DMS79 treated with DMSO at 0.1 percent for 48 hours (cell line): ENCODE data around the gene RABGEF1.
"Not testable (repeated sequence)": the region's sequence is repeated elsewhere in the genome, so short reads cannot be mapped to it uniquely, and the experiment has no call there.

Experiments used
- DNase-seq: peaks from one replicate; lab custom pipeline; 2025; lab: John Stamatoyannopoulos, UW

The RABGEF1 gene

DNA sequence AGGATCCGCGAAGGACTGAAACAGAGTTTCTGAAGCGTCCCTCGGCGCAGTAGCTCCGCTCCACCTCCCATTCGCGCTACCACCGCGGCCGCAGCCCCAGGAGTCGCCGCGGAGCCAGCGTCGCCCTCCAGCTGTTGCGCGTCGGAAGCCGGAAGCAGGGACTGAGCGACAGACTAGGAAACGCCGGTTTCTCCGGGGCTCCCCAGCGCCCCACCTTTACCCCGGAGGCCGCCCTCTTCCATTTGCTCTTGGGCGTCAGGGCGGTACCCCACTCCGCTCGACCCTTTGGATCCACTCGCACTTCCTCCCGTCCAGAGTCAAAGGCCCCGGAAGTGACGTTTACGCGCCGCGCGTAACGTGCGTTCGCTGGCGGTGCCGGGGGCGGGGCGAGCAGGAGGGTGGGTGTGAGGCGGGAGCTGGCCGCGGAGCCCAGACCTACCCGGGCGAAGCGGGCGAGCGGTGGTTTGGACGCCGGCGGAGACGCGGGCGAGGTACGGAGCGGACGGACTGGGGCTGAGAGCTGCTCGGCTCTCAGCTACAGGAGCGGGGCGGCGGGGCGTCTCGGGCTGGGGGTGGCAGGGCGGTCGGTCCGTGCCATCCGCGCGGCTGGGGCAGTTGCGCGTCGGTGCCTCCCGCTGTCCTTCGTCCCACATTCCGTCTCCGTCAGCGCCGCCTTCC, at the start of gene RABGEF1:
Gene RABGEF1, plus strand, starts transcription at position 432 of the 678 bp plus-strand sequence. CDS start 31,167 bp downstream, outside the sequence.
- peak; percentile 89 for DNase-seq

GRCh38 chr7:66693331-66693730, 47.2 kb upstream of the RABGEF1 start:
- DNase-seq = no peak

DNA sequence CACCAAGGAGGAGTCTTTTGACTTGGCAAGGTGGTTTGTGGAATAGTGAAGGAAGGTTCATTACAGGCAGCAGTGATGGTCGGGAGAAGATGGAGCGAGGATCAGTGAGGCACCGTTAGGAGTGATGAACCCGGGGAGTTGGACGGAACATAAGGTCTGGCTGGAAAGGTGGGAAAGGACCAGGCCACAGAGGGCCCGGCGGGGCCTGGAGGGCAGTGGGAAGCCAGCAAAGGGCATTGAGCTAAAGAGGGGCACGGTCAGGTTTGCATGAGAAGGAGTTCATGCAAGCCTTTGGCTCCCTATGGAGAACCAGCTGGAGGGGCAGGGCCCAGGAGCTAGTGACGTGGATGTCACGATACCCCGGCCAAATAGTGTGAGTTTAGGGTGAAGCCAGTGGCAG, 46.2 kb upstream of the RABGEF1 start:
- no peak for DNase-seq

DNA sequence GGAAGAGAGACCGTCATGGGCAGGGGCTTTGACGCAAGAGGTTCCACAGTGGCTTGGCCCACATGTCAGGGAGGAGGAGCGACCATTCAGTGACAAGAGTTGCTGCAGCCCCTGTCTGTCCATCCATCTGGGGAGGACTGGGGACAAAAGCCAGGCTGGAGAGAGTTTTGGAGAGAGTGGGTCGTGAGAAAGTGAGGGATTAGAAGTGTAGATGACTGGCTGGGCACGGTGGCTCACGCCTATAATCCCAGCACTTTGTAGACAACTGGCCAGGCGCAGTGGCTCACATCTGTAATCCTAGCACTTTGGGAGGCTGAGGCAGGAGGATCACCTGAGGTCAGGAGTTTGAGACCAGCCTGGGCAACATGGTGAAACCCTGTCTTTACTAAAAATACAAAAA, 45.1 kb upstream of the RABGEF1 start:
- DNase-seq = not testable (repeated sequence)

DNA sequence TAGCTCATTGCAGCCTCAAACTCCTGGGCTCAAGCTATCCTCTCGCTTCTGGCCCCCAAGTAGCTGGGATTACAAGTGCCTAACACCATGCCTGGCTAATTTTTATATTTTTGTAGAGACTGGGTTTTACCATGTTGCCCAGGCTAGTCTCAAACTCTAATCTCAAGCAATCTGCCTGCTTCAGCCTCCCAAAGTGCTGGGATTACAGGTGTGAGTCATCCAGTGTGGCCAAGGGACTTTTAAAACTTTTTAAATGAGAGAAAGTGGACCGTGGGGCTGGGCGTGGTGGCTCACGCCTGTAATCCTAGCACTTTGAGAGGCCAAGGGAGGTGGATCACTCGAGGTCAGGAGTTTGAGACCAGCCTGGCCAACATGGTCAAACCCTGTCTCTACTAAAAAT, 44.4 kb upstream of the RABGEF1 start:
- DNase-seq = not testable (repeated sequence)

DNA sequence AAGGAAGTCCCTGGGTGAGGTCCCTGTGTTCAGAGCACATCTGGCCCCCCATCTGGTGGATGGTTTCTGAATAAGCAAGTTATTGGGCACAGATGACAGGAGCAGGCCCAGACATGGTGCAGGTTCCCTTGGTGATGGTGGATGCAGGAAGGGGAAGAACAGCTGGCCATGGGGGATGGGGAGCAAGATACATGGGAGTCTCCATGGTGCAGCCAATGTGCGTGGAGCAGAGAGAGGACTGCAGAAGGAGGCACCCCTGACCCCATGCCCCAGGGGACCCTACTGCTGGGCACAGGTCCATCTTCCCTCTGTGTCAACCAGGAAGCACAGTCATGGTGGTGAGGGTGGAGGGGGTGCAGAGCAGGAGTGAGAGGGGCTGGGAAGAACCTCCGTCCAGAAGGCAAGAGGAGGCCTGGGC, 43.8 kb upstream of the RABGEF1 start:
- DNase-seq = no peak

DNA sequence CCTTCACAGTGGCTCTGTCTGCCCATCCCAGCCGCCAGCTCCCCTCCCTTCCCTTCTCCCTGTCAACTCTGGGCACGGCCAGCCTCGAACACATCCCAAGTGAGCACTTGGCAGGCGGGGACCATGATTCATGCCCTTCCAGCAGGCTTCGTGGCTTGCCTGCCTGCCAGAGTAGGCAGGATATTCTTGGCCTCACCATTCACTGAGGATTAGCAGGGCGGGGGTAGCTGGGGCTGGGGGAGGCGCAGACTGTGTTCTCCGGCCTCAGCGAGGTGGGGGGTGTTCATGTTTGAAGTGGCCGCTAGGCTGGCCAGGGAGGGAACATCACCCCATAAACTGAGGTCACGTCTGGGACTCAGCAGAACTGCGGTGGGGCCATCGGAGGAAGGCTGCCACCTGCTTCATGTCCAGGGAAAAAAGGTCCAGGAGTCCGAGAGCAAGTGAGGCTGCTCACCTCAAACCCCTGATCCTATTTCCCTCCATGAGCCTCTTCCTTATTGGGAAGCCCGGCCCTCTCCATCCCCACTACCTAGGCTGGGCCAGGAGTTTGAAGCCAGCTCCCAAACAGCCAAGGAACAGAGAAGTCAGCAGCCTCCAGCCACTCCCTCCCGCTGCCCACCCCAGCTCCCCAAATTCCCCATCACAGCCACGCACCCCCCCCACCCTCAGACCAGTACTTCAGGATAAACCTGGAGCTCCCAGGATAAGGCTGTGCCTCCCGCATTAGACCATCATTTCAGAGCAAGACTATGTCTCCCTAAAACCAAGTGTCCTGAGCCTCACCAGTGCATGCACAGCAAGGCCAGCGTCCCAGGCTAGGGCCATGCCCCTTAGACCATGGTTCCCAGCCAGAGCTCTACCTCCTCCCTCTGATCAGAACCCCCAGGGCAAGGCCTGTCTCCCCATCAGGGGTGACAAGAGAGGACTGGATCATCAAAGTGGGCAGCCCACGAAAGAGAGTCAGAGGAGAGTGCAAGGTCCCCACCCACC, 42.8 kb upstream of the RABGEF1 start:
- DNase-seq = no peak

DNA sequence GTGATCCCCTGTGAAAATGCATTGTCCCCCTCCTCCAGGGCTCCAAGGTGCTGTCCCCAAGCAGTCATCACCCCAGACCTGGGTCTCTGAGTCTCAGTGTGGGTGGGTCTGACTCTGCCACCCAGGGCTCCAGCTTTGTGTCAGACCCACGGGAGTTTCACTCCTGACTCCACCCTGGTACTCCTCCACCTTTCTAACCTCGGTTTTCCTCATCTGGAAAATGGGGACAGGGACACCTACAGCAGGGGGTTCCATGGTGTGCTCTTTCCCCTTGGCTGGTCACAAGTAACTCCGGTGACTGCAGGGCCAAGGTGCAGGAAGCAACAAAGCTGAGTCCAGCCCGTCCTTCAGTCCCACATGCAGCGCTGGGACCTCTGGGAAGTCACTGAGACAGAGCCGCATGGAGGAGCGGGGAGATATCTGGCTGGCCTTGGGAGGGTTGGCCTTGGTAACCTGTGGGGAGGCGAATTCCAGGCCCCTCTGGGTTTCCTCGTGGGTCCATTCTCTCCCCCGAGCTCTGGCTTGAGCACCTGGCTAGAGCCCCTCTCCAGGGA, 41.8 kb upstream of the RABGEF1 start:
- DNase-seq = no peak

DNA sequence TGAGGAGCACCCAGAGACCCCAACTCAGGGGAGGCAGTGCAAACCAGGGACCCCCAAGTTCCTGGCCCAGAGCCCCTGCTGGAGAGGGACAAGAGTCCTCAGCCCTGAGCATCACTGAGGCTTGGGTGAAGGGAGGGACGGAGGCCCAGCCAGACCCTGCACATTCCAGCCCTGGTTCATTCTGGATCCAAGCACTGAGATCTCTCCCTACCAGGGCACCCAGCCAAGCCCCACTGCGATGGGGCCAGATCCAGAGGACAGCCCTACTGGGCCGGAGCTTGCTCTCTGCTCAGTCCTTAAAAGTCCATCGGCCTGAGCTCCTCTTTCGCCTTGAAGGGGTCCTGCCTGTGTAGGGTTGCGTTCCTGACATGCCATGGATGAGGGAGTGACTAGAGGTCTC, 40.5 kb upstream of the RABGEF1 start:
- DNase-seq = no peak

DNA sequence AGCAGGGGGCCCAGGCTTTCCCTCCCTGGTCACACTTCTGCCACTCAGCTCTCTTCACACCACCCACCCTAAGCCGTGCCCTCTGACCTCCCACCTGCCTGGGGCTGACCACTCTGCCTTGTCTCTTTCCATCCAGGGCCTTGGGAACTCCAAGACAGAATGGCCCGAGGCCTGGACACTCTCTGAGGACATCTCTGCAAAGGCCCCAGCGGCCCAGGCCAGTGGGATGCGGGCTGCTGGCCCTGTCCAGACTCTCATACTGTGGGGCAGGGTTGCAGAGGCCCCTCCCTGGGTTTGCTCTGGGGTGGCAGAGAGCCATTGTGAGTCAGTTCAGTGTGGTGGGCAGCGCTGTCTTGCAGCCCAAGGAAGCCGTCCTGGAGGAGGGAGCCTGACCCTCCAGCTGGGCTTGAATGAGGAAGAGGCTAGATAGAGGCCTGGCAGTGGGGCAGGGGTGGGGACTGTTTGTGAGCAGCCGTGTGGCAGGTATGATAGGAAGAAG, 39.9 kb upstream of the RABGEF1 start:
- no peak for DNase-seq

DNA sequence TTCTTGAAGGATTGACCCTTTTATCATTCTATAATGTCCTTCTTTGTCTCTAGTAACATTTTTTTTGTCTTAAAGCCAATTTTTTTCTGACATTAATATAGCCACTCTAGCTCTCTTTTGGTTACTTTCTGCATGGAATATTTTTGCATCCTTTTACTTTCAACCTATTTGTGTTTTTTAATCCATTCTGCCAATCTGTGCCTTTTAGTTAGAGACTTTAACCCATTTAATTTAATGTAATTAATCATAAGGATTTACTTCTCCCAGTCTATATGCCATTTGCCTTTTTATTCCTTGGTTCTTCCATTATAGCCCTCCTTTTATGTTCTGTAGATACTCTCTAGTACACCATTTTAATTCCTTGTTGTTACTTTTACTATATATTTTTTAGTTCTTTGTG, 32.7 kb upstream of the RABGEF1 start:
- DNase-seq = no peak

GRCh38 chr7:66710752-66711151, 29.8 kb upstream of the RABGEF1 start:
- not testable (repeated sequence) for DNase-seq

DNA sequence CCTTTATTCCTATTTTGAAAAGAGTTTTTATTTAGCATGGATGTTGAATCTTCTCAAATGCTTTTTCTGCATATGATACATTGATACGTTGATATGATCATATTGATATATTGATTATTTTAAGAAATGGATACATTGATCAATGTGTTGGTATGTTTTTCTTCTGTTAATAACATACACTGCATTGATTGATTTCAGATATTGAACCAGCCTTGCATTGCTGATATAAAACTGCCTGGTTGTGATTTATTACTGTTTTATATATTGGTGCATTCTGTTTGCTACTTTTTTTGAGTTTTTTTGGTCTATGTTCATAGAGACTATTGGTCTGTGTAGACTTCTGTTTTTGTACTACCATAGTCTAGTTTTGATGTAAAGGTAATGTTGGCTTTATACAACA, 26.8 kb upstream of the RABGEF1 start:
- no peak for DNase-seq

- DNase-seq = not testable (repeated sequence)
Measured at GRCh38 chr7:66716634-66717033, 23.9 kb upstream of the RABGEF1 start.

DNA sequence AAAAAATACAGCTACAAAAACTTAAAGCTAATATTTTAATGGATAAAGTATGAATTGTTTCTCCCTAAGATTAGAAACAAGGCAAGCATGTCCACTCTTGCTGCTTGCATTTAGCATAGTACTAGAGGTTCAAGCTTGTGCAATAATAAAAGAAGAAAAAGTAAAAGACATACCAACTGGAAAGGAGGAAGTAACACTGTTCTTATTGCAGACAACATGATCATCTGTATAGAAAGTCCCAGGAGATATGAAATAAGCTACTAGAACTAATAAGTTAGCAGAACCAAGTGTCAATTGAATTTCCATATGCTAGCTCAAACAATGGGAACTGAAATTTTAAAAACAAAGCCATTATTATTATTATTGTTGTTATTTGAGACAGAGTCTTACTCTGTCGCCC, 20.0 kb upstream of the RABGEF1 start:
- no peak for DNase-seq

DNA sequence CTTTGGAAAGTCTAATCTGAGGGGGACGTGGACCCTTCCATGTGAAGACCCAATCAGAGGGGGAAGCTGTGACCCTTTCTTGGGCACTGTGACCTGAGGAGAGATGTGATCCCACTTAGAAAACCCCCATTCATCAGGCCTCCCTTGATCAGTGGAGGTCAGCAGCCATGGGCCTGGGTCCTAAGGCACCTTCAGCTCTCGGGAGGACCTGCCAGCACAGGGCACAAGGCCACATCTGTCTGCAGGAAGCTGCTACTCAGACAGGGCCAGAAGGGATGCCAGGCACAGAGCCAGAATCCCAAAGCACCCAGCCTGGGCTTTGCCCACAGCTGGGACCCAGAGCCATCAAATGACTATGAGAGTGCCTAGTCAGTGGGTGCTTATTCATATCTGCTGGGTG, 14.7 kb upstream of the RABGEF1 start:
- DNase-seq = no peak

DNA sequence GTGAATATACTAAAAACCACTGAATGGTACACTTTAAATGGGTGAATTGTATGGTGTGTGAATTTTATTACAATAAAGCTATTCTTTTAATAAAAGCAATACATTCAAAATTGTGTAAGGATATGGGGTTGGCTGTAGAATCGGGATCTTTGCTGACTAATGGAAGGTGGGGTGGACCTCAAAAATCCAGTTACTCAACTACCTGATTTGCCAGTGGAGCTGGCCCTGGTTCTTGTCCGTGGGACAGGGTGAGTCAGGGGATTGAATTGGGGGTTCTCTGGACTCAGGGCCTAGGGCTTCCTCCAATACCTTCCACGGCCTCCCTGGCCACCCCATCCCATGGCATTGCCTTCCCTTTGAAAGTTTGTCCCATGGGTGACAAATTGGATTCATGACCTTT, 13.5 kb upstream of the RABGEF1 start:
- no peak for DNase-seq

- DNase-seq = no peak
Measured at GRCh38 chr7:66728571-66728970, 12.0 kb upstream of the RABGEF1 start.

- DNase-seq = no peak
Measured at GRCh38 chr7:66729274-66729673, 11.3 kb upstream of the RABGEF1 start.

DNA sequence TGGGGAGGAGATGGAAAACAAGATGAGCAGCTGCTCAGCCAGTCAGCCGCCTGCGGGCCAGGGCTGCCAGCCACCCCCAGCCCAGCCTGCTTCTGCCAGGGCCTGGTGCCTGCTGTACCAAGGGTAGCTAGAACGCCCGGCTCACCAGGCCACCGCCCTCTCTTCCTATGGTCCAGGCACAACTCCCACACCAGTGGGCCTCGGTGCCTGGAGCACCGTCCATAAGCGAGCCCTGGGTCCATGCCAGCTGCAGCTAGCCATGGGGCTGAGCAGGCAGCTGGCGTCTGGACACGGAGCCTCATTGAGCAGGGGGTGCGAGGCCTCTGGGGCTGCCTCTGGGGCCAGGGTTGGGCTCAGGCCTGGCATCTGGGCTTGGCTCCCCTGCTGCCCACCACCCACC, 8.5 kb upstream of the RABGEF1 start:
- no peak for DNase-seq

- DNase-seq = no peak
Measured at GRCh38 chr7:66732439-66732838, 8.1 kb upstream of the RABGEF1 start.

DNA sequence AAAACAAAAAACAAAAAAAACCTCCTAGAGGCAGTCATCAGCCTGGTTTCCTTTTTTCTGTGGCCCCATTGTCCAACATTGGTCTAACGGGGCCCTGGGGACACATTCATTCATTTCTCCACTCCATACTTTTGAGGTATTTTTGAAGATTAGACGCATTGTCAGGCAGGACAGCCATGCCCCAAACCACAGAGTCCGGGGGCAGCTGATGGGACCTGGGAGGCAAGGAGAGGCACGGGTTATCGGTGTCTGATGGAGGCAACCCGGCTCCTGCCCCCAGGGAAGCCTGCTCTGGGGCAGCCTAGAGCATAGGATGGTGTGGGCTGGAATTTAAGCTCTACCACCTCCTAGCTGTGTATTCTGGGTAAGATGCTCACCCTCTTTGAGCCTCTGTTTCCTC, 6.5 kb upstream of the RABGEF1 start:
- no peak for DNase-seq

DNA sequence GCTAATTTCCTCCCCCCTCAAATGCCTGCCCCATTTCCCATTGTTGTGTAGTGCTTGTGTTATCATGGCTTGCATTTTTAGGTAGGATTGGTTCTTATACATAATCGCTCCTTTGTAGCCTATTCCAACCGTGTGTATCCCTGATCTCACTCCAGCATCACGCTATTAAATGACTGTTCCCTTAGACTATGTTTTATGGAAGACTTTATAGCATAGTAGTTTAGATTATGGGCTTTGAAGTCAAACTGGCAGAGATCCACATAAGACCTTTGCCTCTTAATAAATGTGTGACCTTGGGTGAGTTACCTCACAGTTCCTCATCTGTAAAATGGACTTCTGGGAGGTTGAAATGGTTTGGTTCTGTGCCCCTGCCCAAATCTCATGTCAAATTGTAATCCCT, 5.4 kb upstream of the RABGEF1 start:
- no peak for DNase-seq
